ENCODE results near the gene MVP. TPM values are rescaled to one million over a fixed set of nuclear protein-coding genes. Genes with fewer than 3 reads are reported as not detected.
A peak's percentile ranks its signal among the peaks of the same experiment; 100 is the strongest.

The MVP gene
- total and polyA plus RNA-seq, 2 donors (not counting 1 experiment from before 2014, with no cell fraction given): 109 to 121 TPM

DNA sequence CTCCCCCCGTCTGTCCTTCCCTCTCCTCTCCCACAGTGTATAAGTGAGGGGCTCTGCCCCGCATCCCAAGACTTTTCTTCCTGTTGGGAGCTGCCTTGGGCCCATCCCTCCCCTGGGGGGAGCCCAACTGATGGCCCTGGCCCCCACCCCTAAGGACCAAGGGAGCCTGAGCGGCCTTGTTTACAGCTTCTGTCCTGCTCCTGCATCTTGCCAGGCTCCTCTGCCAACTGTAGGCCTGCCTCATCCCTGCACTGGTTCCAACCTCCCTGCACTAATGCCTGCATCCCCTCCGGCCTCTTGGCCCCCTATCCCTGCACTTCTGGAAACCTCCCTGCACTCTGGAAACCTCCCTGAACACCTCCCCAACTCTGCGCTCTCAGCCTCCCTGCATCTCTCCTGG, 5.7 kb upstream of the MVP start:
- peaks cover 2 to 23% of the 10 kb centered on the region in 2 experiments for H3K36me3 ChIP-seq (replicated peaks in 1 of 2; ENCODE audit: control extremely low read depth in 1 of 2, control insufficient read depth in 1 of 2, extremely low read depth in 1 of 2, insufficient read depth in 2 of 2, low read length in 1 of 2)
- H3K79me2 ChIP-seq (ENCODE audit: control insufficient read depth, insufficient read depth, low read length): peaks cover 45% of the 10 kb centered on the region
- peaks cover 0 to 13% (median 5%) of the 10 kb centered on the region in 4 experiments for H3K27me3 ChIP-seq (replicated peaks in 1 of 4; ENCODE audit: control extremely low read depth in 1 of 4, control insufficient read depth in 3 of 4, insufficient read depth in 4 of 4, low read length in 3 of 4)
- H3K27me3 Mint-ChIP-seq: no peaks in the 10 kb centered on the region
- no peak overlapping the region for H3K4me3 ChIP-seq (ENCODE audit: control extremely low read depth in 1 of 5, extremely low read depth in 1 of 5, insufficient read depth in 1 of 5, low read depth in 2 of 5, low read length in 4 of 5)
- no peak overlapping the region for H3K27ac ChIP-seq (ENCODE audit: low read length in 2 of 2)
- H4K20me1 ChIP-seq (ENCODE audit: control insufficient read depth, insufficient read depth, low read length, poor library complexity, severe bottlenecking): peaks cover 45% of the 10 kb centered on the region
- no peak for TF ChIP-seq EZH2 (IDR thresholded peaks at IDR 0.05; ENCODE audit: borderline replicate concordance, insufficient read depth, low read depth, low read length, poor library complexity, severe bottlenecking)
- TF ChIP-seq, protein P1, sequence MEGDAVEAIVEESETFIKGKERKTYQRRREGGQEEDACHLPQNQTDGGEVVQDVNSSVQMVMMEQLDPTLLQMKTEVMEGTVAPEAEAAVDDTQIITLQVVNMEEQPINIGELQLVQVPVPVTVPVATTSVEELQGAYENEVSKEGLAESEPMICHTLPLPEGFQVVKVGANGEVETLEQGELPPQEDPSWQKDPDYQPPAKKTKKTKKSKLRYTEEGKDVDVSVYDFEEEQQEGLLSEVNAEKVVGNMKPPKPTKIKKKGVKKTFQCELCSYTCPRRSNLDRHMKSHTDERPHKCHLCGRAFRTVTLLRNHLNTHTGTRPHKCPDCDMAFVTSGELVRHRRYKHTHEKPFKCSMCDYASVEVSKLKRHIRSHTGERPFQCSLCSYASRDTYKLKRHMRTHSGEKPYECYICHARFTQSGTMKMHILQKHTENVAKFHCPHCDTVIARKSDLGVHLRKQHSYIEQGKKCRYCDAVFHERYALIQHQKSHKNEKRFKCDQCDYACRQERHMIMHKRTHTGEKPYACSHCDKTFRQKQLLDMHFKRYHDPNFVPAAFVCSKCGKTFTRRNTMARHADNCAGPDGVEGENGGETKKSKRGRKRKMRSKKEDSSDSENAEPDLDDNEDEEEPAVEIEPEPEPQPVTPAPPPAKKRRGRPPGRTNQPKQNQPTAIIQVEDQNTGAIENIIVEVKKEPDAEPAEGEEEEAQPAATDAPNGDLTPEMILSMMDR (IDR thresholded peaks at IDR 0.05): no peak
- H3K4me1 Mint-ChIP-seq: peaks cover 64% of the 10 kb centered on the region
- ATAC-seq (ENCODE audit: low read depth) (no peak), DNase-seq (peak; percentile 28)
- CTCF ChIA-PET: no interaction called here
- no peaks in the 10 kb centered on the region for H3K9me3 Mint-ChIP-seq (ENCODE audit: insufficient read depth)
- intact Hi-C loops (cut with micrococcal nuclease): loop anchor here (10.0 kb wide), 1 partner anchor 220 kb away; no protein-coding TSS in a partner anchor
- H3K9me3 ChIP-seq (ENCODE audit: control extremely low read depth in 1 of 3, control insufficient read depth in 2 of 3, insufficient read depth in 1 of 3, low read length in 2 of 3): peaks cover 0 to 5% (median 0%) of the 10 kb centered on the region in 3 donors
- H3K4me2 ChIP-seq (replicated peaks; ENCODE audit: low read depth, low read length, poor library complexity, severe bottlenecking): peak overlapping the region; percentile 87
- H2AFZ ChIP-seq (ENCODE audit: insufficient read depth, low read depth, low read length, poor library complexity, severe bottlenecking): peak overlapping the region; percentile 90
- H3K27ac Mint-ChIP-seq: peak overlapping the region; percentile 37
- POLR2A ChIA-PET: interaction anchor here (2.0 to 2.8 kb wide), 2 partner anchors 10 to 24 kb away, joined by 14 to 15 read pairs; partner anchors contain the start of gene KIF22
- WGBS (ENCODE audit: insufficient coverage): 98% methylated on average over 4 of the region's 5 CpGs
- H3K9ac ChIP-seq (ENCODE audit: low read length): no peak overlapping the region
- H3K4me1 ChIP-seq (ENCODE audit: control insufficient read depth in 2 of 2, insufficient read depth in 2 of 2, low read length in 2 of 2): peaks cover 42 to 62% of the 10 kb centered on the region in 2 donors
- H3K4me3 Mint-ChIP-seq: peak overlapping the region; percentile 97

DNA sequence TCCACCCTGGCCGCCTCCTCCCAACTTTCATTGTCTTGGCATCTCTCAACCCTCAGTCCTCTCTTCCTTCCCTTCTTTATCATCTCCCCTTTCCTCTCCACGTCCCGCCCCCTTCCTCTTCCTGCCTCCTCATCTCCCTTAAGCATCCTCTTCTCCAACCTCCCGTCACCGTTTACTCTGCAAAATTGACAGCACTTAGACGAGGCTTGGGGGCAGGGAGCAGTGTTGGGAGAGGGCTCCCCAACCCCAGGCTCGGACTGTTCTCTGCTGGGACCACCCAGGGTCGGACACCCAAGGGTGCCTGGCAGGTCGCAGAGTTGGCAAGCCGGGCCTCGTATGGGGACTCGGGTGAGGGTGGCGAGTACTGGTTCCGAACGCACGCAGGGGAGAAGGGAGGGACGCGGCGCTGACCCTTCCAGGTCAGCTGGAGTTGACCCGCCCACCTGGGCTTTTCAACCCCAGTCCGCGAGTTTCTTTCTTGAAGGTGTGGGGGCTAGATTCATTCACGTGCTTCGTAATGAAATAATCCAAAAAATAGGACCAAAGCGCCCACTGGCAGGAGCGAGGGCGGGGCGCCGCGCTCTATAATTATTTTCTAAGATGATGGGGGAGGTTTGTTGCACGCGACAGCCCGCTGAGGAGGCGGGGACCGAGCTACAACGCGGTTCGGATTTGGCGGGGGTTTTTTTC, 5.1 kb upstream of the MVP start:
- DNase-seq (no peak), ATAC-seq (ENCODE audit: low read depth) (no peak)
- H3K79me2 ChIP-seq (ENCODE audit: control insufficient read depth, insufficient read depth, low read length): peaks cover 45% of the 10 kb centered on the region
- peaks cover 45% of the 10 kb centered on the region for H4K20me1 ChIP-seq (ENCODE audit: control insufficient read depth, insufficient read depth, low read length, poor library complexity, severe bottlenecking)
- peak overlapping the region; percentile 90 for H2AFZ ChIP-seq (ENCODE audit: insufficient read depth, low read depth, low read length, poor library complexity, severe bottlenecking)
- H3K4me3 ChIP-seq (ENCODE audit: control extremely low read depth in 1 of 5, extremely low read depth in 1 of 5, insufficient read depth in 1 of 5, low read depth in 2 of 5, low read length in 4 of 5): peak overlapping the region; percentile 73 to 93 (median 84)
- ChIA-PET POLR2A (interaction anchor here (0.6 to 2.8 kb wide), 8 partner anchors 8 to 260 kb away, joined by 3 to 31 read pairs (median 12); partner anchors contain the start of genes KIF22, MAZ and PPP4C), CTCF (interaction anchor here (0.7 to 5.7 kb wide), 14 partner anchors 8 to 139 kb away, joined by 3 to 66 read pairs (median 6); partner anchors contain the start of genes KIF22 and MAZ)
- H3K4me1 Mint-ChIP-seq: peaks cover 65% of the 10 kb centered on the region
- H3K27ac ChIP-seq (ENCODE audit: low read length in 2 of 2): peak overlapping the region in 1 of 2 donors; percentile 88
- no peaks in the 10 kb centered on the region for H3K9me3 Mint-ChIP-seq (ENCODE audit: insufficient read depth)
- H3K4me1 ChIP-seq (ENCODE audit: control insufficient read depth in 2 of 2, insufficient read depth in 2 of 2, low read length in 2 of 2): peaks cover 43 to 62% of the 10 kb centered on the region in 2 donors
- H3K27me3 ChIP-seq (replicated peaks in 1 of 4; ENCODE audit: control extremely low read depth in 1 of 4, control insufficient read depth in 3 of 4, insufficient read depth in 4 of 4, low read length in 3 of 4): peaks cover 0 to 13% (median 5%) of the 10 kb centered on the region in 4 experiments
- peak overlapping the region; percentile 97 for H3K4me3 Mint-ChIP-seq
- H3K9me3 ChIP-seq (ENCODE audit: control extremely low read depth in 1 of 3, control insufficient read depth in 2 of 3, insufficient read depth in 1 of 3, low read length in 2 of 3): peaks cover 0 to 5% (median 0%) of the 10 kb centered on the region in 3 donors
- H3K9ac ChIP-seq (ENCODE audit: low read length): peak overlapping the region; percentile 69
- peak overlapping the region; percentile 83 for H3K27ac Mint-ChIP-seq
- intact Hi-C loops (cut with micrococcal nuclease): loop anchor here (5.0 to 10.0 kb wide), 2 partner anchors 157 to 220 kb away; partner anchors contain the start of gene TAOK2
- TF ChIP-seq EZH2 (IDR thresholded peaks at IDR 0.05; ENCODE audit: borderline replicate concordance, insufficient read depth, low read depth, low read length, poor library complexity, severe bottlenecking): no peak
- TF ChIP-seq, protein P1 (IDR thresholded peaks at IDR 0.05): no peak
- peak overlapping the region; percentile 87 for H3K4me2 ChIP-seq (replicated peaks; ENCODE audit: low read depth, low read length, poor library complexity, severe bottlenecking)
- WGBS (ENCODE audit: insufficient coverage): 6% methylated on average over 23 of the region's 39 CpGs
- H3K36me3 ChIP-seq (replicated peaks in 1 of 2; ENCODE audit: control extremely low read depth in 1 of 2, control insufficient read depth in 1 of 2, extremely low read depth in 1 of 2, insufficient read depth in 2 of 2, low read length in 1 of 2): peaks cover 2 to 25% of the 10 kb centered on the region in 2 experiments
- no peaks in the 10 kb centered on the region for H3K27me3 Mint-ChIP-seq

Data from B cell (primary cell).